ENCODE results near the gene PKLR.

DNA sequence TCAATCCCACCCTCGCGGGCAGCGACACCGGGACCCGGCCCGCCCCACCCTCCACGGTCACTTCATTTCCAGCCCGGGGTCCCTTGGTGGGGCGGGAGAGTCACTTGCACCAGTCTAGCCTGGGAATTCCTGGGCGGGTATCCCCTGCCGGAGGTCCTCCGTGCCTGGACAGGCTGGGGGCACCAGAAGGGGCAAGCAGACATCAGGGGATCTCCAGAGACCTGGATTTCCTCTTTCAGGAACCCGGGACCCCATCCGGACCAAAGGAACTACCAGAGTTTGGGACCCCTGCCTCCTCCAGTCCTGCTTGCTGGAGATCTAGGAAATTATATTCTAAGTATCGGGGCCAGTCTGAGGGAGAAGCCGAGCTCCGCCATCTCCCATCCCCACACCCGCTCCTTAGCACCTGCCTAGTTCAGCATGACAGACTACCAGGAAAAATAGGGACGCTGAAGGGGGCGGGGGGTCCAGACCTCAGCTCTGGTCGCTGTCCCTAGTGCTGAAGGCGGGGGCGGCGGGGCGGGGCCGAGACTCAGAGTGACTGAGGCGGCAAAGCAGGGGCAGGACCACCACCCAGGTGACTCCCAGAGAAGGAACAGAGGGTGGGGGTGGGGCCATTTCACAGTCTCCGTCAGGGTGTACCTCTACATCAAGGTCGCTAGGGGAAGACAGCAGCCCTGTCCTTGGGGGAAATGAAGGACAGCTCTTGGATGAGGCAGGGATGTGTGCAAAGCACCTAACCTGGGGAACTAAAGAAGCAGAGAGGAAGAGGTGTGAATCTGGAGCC, 23.1 kb downstream of the PKLR start:
- TF ChIP-seq POLR2A (IDR thresholded peaks at IDR 0.05; ENCODE audit: borderline replicate concordance, extremely low read depth, insufficient read depth, insufficient read length) (no peak), JUND (IDR thresholded peaks at IDR 0.05) (no peak)
- TF ChIP-seq, protein P1, sequence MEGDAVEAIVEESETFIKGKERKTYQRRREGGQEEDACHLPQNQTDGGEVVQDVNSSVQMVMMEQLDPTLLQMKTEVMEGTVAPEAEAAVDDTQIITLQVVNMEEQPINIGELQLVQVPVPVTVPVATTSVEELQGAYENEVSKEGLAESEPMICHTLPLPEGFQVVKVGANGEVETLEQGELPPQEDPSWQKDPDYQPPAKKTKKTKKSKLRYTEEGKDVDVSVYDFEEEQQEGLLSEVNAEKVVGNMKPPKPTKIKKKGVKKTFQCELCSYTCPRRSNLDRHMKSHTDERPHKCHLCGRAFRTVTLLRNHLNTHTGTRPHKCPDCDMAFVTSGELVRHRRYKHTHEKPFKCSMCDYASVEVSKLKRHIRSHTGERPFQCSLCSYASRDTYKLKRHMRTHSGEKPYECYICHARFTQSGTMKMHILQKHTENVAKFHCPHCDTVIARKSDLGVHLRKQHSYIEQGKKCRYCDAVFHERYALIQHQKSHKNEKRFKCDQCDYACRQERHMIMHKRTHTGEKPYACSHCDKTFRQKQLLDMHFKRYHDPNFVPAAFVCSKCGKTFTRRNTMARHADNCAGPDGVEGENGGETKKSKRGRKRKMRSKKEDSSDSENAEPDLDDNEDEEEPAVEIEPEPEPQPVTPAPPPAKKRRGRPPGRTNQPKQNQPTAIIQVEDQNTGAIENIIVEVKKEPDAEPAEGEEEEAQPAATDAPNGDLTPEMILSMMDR (IDR thresholded peaks at IDR 0.05 in 2 of 3, conservative IDR thresholded peaks at IDR 0.05 in 1 of 3; ENCODE audit: borderline replicate concordance in 1 of 3, insufficient read depth in 1 of 3, low read depth in 2 of 3, low read length in 2 of 3) = peak in 2 of 3 experiments; percentile 51; a peak in 4 of 6 replicates
